ENCODE measurements around the gene SIX1.

SIX1 gene

GRCh38 chr14:60650373-60650961 lies 1.2 kb upstream of the SIX1 start:
- Mint-ChIP-seq H3K27ac (no peak overlapping the region), H3K9me3 (no peaks in the 10 kb centered on the region), H3K36me3 (ENCODE audit: low read depth) (no peaks in the 10 kb centered on the region), H3K4me1 (ENCODE audit: low read depth) (peaks cover 64% of the 10 kb centered on the region), H3K4me3 (no peak overlapping the region), H3K27me3 (peaks cover 95% of the 10 kb centered on the region)
- no peak for DNase-seq

DNA sequence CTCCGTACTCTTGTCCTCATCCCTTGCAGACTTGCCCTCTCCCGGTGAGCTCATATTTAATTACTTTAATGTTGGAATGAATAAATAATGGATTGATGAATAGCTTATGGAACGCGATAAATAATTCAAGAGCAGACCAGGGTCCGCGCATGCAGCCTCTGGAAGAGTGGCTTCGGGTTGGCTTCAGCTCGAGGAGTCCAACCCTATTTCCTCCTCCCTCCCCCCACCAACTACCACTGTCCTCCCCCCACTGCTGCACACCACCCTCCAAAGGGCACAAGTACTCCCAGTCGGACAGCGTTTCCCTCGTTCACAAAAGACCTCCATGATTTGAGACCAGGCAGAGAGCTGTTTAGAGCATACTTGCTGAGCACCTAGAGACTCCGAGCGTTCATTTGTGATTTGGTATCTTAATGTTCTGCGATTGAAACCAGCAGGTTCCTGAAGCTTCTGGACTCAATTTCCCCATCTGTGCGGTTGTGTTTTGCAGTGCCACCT lies 647 bp upstream of the SIX1 start:
- peaks cover 61% of the 10 kb centered on the region for H3K4me1 Mint-ChIP-seq (ENCODE audit: low read depth)
- peaks cover 93% of the 10 kb centered on the region for H3K27me3 Mint-ChIP-seq
- DNase-seq: no peak
- no peaks in the 10 kb centered on the region for H3K36me3 Mint-ChIP-seq (ENCODE audit: low read depth)
- H3K9me3 Mint-ChIP-seq: no peaks in the 10 kb centered on the region
- no peak overlapping the region for H3K27ac Mint-ChIP-seq
- peak overlapping the region; percentile 39 for H3K4me3 Mint-ChIP-seq

GRCh38 chr14:60648249-60648933 lies 886 bp downstream of the SIX1 start:
- DNase-seq: no peak
- H3K4me3 Mint-ChIP-seq: peak overlapping the region; percentile 60
- H3K4me1 Mint-ChIP-seq (ENCODE audit: low read depth): peaks cover 55% of the 10 kb centered on the region
- peak overlapping the region; percentile 8 for H3K27ac Mint-ChIP-seq
- peaks cover 93% of the 10 kb centered on the region for H3K27me3 Mint-ChIP-seq
- H3K9me3 Mint-ChIP-seq: no peaks in the 10 kb centered on the region
- no peaks in the 10 kb centered on the region for H3K36me3 Mint-ChIP-seq (ENCODE audit: low read depth)

DNA sequence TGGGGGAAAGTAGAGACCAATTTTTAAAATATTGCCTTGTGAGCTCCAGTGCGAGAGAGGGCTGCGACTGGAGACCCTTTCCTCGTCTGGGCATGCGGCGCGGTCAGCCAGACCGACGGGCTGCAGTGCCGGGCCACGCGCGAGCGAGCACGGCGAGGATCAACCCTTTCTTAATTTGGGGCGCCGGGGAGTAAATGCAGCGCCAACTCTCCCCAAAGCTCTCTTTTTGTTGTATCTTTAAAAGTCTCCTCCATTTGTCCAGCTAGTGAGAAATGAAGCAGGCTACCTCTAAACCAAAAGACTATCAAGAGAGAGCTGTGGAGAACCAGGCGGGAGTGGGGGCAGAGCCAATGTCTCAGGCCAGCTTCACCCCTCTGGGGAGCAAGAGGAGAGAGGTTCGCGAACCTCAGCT lies 1.4 kb downstream of the SIX1 start:
- Mint-ChIP-seq H3K27ac (peak overlapping the region; percentile 8), H3K4me1 (ENCODE audit: low read depth) (peaks cover 55% of the 10 kb centered on the region), H3K9me3 (no peaks in the 10 kb centered on the region), H3K36me3 (ENCODE audit: low read depth) (no peaks in the 10 kb centered on the region), H3K27me3 (peaks cover 93% of the 10 kb centered on the region), H3K4me3 (peak overlapping the region; percentile 60)
- no peak for DNase-seq

DNA sequence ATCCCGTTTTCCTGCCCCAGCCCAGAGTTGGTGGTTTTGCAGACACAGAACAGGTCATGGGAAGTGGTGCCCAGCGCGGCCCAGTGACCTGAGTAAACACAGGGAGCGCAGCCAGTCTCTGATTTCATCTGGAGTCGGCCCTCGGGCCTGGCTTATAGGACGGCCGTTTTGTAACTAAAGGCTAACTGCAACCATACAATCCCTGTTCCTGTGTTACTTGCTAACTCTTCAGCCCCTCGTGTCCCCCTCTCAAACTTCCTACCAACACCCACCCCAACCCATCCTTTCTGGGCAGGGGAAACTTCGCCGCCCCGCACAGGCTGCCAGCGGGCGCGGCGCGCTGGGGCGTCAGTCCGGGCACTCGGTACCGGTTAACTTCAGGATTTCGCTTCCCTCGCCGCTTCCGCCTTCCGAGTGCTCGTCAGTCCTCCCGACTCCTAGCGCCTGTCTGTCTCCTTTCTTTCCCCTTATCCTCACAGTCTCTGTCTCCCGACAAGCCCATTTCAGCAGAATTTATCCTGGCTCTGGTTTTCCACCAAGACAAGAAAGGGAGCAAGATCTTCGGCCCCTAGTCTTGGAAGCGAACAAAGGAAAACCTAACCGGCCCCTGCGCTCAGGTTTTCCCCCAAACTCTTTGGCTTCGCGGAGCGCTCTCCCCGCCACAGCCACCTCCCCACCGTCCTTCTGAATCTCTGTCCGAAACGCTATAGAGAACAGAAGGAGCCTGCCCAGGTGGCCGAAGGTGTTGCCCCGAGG lies 2.0 kb downstream of the SIX1 start:
- no peaks in the 10 kb centered on the region for H3K9me3 Mint-ChIP-seq
- H3K4me3 Mint-ChIP-seq: peak overlapping the region; percentile 60
- H3K27ac Mint-ChIP-seq: no peak overlapping the region
- DNase-seq: no peak
- H3K27me3 Mint-ChIP-seq: peaks cover 93% of the 10 kb centered on the region
- H3K36me3 Mint-ChIP-seq (ENCODE audit: low read depth): no peaks in the 10 kb centered on the region
- peaks cover 55% of the 10 kb centered on the region for H3K4me1 Mint-ChIP-seq (ENCODE audit: low read depth)

DNA sequence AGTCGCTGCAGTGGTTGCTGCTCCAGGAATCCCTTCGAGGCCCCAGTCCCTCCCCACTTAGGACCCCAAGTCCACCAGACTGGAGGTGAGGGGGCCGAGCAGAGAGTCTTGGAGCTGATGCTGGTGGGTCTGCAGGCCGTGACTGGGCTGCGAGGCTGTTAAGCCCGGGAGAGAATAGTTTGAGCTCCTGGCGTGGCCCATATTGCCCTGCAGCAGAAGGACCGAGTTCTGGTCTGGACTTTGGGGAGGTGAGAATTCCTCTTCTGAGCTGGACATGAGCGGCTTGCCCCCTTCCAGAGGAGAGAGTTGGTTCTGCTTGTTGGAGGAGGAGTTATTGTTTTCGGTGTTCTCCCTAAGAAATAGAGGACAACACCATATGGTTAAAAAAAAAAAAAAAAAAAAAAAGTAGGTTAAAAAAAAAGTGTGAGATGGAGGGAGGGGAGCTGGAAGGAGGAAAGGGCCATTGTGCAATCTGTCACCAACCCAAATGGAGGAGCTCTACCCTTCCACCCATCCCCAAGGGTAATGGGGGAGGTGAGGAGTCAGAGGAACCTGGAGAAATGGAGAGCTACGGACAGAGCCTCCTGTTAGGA lies 3.0 kb downstream of the SIX1 start:
- Mint-ChIP-seq H3K4me1 (ENCODE audit: low read depth) (peaks cover 50% of the 10 kb centered on the region), H3K27me3 (peaks cover 91% of the 10 kb centered on the region)
- no peak for DNase-seq

GRCh38 chr14:60645126-60645741 lies 4.0 kb downstream of the SIX1 start:
- no peak overlapping the region for H3K4me3 Mint-ChIP-seq
- peaks cover 91% of the 10 kb centered on the region for H3K27me3 Mint-ChIP-seq
- H3K27ac Mint-ChIP-seq: no peak overlapping the region
- H3K4me1 Mint-ChIP-seq (ENCODE audit: low read depth): peaks cover 50% of the 10 kb centered on the region
- DNase-seq: no peak
- no peaks in the 10 kb centered on the region for H3K9me3 Mint-ChIP-seq
- H3K36me3 Mint-ChIP-seq (ENCODE audit: low read depth): no peaks in the 10 kb centered on the region

More for the DNA sequence above, 3.0 kb downstream of the SIX1 start:
- Mint-ChIP-seq H3K9me3 (no peaks in the 10 kb centered on the region), H3K27ac (no peak overlapping the region), H3K4me3 (no peak overlapping the region), H3K36me3 (ENCODE audit: low read depth) (no peaks in the 10 kb centered on the region)

DNA sequence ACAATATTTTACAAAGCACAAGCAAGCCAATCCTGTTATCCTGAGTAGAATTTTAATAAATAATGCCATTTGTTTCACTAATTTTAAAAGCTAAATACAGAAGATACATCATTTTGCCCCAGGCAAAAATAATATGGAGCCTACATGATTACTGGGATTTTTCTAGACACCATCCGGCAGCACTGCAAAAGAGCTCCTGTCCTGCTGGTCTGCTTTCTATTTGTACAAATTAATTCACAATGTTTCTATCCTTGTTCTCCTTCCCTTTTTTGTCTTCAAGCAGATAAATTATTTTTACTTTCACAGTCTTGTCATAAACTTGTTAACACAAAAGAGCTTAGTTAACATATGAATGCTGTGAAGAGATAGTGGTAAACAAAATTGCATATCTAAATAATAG lies 4.6 kb downstream of the SIX1 start:
- Mint-ChIP-seq H3K27me3 (peaks cover 91% of the 10 kb centered on the region), H3K4me1 (ENCODE audit: low read depth) (peaks cover 44% of the 10 kb centered on the region), H3K36me3 (ENCODE audit: low read depth) (no peaks in the 10 kb centered on the region), H3K4me3 (no peak overlapping the region), H3K27ac (no peak overlapping the region), H3K9me3 (no peaks in the 10 kb centered on the region)
- DNase-seq: no peak

DNA sequence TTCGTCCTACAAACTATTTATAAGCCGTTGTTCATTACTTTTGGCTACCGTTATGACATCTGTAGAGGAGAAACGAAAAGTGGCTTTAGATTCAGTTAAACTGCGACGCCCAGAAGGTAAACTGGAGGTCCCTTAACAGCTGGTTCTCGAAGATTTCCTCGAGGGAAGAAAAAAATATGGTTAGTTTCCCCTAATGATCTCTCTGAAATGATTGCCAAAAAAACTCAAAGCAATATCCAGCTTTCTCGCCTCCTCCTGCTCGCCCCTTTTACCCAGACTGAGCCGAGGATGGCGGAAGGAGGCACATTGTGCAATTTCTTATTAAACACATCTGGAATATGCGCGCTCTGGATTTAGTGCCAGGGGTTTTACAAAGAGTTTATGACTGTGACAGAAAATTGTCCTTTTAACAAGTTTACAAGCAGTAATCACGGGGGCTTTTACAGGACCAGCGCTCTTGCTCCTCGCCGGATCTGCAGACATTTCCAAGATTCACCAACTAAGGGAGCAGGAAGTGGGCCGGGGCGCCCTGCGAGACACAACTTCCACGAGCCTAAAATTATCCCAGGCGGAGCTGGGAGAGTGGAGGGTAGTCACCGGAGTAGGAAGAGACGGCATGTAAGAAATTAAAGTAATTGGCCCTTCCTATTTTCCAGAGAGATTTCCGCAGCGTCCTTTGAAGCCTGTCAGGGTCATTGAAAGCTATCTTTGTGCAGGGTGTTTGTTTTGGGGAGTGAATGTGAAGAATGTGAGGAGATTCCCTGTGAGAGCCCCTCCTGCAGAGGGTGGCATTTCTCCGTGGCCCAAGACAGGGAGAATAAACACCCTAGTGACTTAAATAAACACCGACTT lies 5.6 kb downstream of the SIX1 start:
- Mint-ChIP-seq H3K4me3 (no peak overlapping the region), H3K9me3 (no peaks in the 10 kb centered on the region), H3K27me3 (peaks cover 94% of the 10 kb centered on the region), H3K4me1 (ENCODE audit: low read depth) (peaks cover 39% of the 10 kb centered on the region), H3K27ac (no peak overlapping the region), H3K36me3 (ENCODE audit: low read depth) (no peaks in the 10 kb centered on the region)
- DNase-seq: no peak

DNA sequence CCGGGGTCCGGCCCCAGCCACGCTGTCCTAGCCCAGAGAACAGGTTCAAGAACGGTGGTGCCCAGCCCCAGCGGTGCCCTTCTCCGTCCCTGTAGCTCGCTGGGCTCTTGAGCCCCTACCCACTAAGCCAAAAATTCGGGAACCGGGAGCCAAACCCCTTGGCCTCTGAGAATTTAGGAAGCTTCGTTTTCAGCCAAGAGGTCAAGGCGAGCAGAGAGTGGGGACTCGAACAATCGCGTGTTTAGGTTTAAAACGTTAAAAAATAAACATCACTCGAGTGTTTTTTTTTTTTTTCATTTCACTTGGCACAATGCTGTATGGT lies 6.2 kb downstream of the SIX1 start:
- peak overlapping the region; percentile 15 for H3K4me3 Mint-ChIP-seq
- H3K27me3 Mint-ChIP-seq: peaks cover 94% of the 10 kb centered on the region

DNA sequence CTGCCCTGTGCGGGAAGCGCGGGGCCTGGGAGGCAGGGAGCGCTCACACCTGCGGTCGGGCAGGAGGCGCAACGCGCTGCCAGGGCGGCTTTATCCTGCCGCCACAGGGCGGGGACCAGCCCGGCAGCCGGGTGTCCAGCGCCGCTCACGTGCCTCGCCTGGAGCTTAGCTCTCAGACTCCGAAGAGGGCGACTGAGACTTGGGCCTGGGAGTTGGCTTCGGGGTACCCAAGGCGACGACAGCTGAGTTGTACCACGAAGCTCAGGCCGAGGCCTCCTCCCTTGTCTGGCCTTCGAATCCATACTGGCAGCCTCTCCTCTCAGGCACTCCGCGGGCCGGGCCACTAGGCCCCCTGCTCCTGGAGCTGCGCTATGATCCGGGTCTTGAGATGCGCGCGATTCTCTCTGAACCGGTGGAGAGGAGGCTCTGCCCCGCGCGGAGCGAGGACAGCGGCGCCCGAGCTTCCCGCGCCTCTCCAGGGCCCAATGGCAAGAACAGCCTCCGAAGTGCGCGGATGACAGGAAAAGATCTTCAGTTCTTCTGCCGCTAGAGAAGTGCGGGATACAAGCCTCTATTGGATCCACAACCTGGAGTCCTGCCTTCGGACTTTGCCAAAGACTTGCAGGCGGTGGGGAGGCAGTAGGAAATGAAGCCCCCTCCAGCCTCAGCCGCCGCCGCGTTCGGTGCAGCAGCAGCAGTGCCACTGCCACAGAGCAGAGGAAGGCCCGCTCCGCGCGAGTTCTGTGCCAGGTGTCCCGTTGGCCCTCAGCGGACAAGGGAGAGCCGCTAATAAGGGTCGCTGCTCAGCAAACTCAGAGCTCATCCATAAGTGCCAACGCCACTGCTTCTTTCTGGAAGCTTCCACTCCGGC lies 6.8 kb downstream of the SIX1 start:
- peaks cover 39% of the 10 kb centered on the region for H3K4me1 Mint-ChIP-seq (ENCODE audit: low read depth)
- H3K36me3 Mint-ChIP-seq (ENCODE audit: low read depth): no peaks in the 10 kb centered on the region
- no peaks in the 10 kb centered on the region for H3K9me3 Mint-ChIP-seq
- H3K27me3 Mint-ChIP-seq: peaks cover 93% of the 10 kb centered on the region
- DNase-seq: no peak
- H3K27ac Mint-ChIP-seq: no peak overlapping the region
- peak overlapping the region; percentile 15 for H3K4me3 Mint-ChIP-seq

More for the DNA sequence above, 6.2 kb downstream of the SIX1 start:
- Mint-ChIP-seq H3K36me3 (ENCODE audit: low read depth) (no peaks in the 10 kb centered on the region), H3K4me1 (ENCODE audit: low read depth) (peaks cover 41% of the 10 kb centered on the region), H3K9me3 (no peaks in the 10 kb centered on the region), H3K27ac (no peak overlapping the region)
- DNase-seq: no peak

DNA sequence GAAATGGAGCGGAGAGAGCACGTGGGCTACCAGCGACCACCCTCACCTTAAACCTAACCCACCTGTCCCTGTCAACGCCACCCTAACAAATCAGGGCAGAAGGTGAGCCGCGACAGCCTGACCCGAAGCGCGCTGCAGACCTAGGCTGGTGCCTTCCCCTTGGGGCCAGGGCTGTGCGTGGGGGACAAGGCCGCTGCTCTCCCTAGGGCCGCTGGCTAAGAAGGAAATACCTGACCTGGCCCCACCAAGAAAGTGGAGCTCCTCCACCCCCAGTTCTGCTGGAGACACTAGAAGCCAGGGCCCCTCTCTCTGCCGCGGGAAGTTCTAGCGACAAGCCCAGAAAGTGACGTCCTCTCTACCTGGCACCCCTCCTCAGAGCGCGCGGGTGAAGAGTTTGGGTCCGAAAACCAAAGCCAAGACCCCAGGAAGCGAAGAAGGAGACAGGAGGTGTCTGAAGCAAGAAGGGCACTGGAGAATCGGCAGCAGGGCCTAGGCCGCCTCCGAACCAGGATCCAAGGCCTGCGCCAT lies 7.5 kb downstream of the SIX1 start:
- Mint-ChIP-seq H3K4me1 (ENCODE audit: low read depth) (peaks cover 36% of the 10 kb centered on the region), H3K36me3 (ENCODE audit: low read depth) (no peaks in the 10 kb centered on the region), H3K27me3 (peaks cover 92% of the 10 kb centered on the region), H3K27ac (no peak overlapping the region), H3K4me3 (no peak overlapping the region), H3K9me3 (no peaks in the 10 kb centered on the region)
- no peak for DNase-seq
